Activated T-cell treated with anti-CD3 and anti-CD28 coated beads, Interleukin-2, amount 50 U/mL, for 24 hours (primary cell): Measurements from ENCODE around the gene ADGRV1.
"Not testable (repeated sequence)": the region's sequence is repeated elsewhere in the genome, so short reads cannot be mapped to it uniquely, and the experiment has no call there.

Experiments used
- DNase-seq: peaks from one replicate; pipeline ENCODE4 v3.0.0-alpha.2; 2020
- H3K27ac Mint-ChIP-seq: 2 replicates; pipeline ENCODE4 v1.8.0; 2020; ENCODE audit warnings: mild to moderate bottlenecking, mixed read lengths
- H3K27me3 Mint-ChIP-seq: 2 replicates; pipeline ENCODE4 v1.8.0; 2020; ENCODE audit warnings: mixed read lengths
- H3K36me3 Mint-ChIP-seq: 2 replicates; pipeline ENCODE4 v1.8.0; 2020; ENCODE audit warnings: low read depth, mixed read lengths
- H3K4me1 Mint-ChIP-seq: 2 replicates; pipeline ENCODE4 v1.8.0; 2020; ENCODE audit warnings: low read depth, mixed read lengths
- H3K4me3 Mint-ChIP-seq: 2 replicates; pipeline ENCODE4 v1.8.0; 2020; ENCODE audit warnings: mild to moderate bottlenecking, moderate library complexity, mixed read lengths
- H3K9me3 Mint-ChIP-seq: 2 replicates; pipeline ENCODE4 v1.8.0; 2020; ENCODE audit warnings: mixed read lengths

The ADGRV1 gene

GRCh38 chr5:90899014-90899604 lies 340.5 kb downstream of the ADGRV1 start:
- Mint-ChIP-seq H3K27ac (no peak overlapping the region), H3K9me3 (no peaks in the 10 kb centered on the region)

GRCh38 chr5:90901261-90901660 lies 342.7 kb downstream of the ADGRV1 start:
- Mint-ChIP-seq H3K27me3 (peaks cover 6% of the 10 kb centered on the region), H3K4me1 (peaks cover 6% of the 10 kb centered on the region), H3K36me3 (no peaks in the 10 kb centered on the region), H3K9me3 (no peaks in the 10 kb centered on the region), H3K27ac (no peak overlapping the region), H3K4me3 (no peak overlapping the region)
- no peak for DNase-seq

More at GRCh38 chr5:90899014-90899604, 340.5 kb downstream of the ADGRV1 start:
- H3K36me3 Mint-ChIP-seq: no peaks in the 10 kb centered on the region
- peaks cover 6% of the 10 kb centered on the region for H3K4me1 Mint-ChIP-seq
- DNase-seq: no peak
- H3K4me3 Mint-ChIP-seq: no peak overlapping the region
- H3K27me3 Mint-ChIP-seq: no peaks in the 10 kb centered on the region

GRCh38 chr5:90902170-90902569 lies 343.6 kb downstream of the ADGRV1 start:
- peaks cover 6% of the 10 kb centered on the region for H3K4me1 Mint-ChIP-seq
- peaks cover 10% of the 10 kb centered on the region for H3K27me3 Mint-ChIP-seq
- H3K36me3 Mint-ChIP-seq: no peaks in the 10 kb centered on the region
- H3K9me3 Mint-ChIP-seq: no peaks in the 10 kb centered on the region
- no peak overlapping the region for H3K4me3 Mint-ChIP-seq
- no peak for DNase-seq
- H3K27ac Mint-ChIP-seq: no peak overlapping the region

- no peak overlapping the region for H3K4me3 Mint-ChIP-seq
- H3K36me3 Mint-ChIP-seq: no peaks in the 10 kb centered on the region
- no peaks in the 10 kb centered on the region for H3K9me3 Mint-ChIP-seq
- peaks cover 6% of the 10 kb centered on the region for H3K4me1 Mint-ChIP-seq
- peaks cover 10% of the 10 kb centered on the region for H3K27me3 Mint-ChIP-seq
- no peak for DNase-seq
- H3K27ac Mint-ChIP-seq: no peak overlapping the region
Measured at GRCh38 chr5:90902651-90903386, 344.2 kb downstream of the ADGRV1 start.

GRCh38 chr5:90909101-90909503 lies 350.5 kb downstream of the ADGRV1 start:
- H3K27ac Mint-ChIP-seq: no peak overlapping the region
- no peaks in the 10 kb centered on the region for H3K9me3 Mint-ChIP-seq
- H3K36me3 Mint-ChIP-seq: no peaks in the 10 kb centered on the region
- peaks cover 10% of the 10 kb centered on the region for H3K27me3 Mint-ChIP-seq
- H3K4me3 Mint-ChIP-seq: no peak overlapping the region
- DNase-seq: no peak
- no peaks in the 10 kb centered on the region for H3K4me1 Mint-ChIP-seq

- Mint-ChIP-seq H3K9me3 (no peaks in the 10 kb centered on the region), H3K4me1 (no peaks in the 10 kb centered on the region), H3K27me3 (peaks cover 10% of the 10 kb centered on the region), H3K4me3 (no peak overlapping the region), H3K36me3 (no peaks in the 10 kb centered on the region), H3K27ac (no peak overlapping the region)
- DNase-seq: no peak
Measured at GRCh38 chr5:90909940-90910339, 351.3 kb downstream of the ADGRV1 start.

- no peaks in the 10 kb centered on the region for H3K9me3 Mint-ChIP-seq
- H3K4me1 Mint-ChIP-seq: no peaks in the 10 kb centered on the region
- no peak overlapping the region for H3K4me3 Mint-ChIP-seq
- H3K27ac Mint-ChIP-seq: no peak overlapping the region
- no peak for DNase-seq
- H3K36me3 Mint-ChIP-seq: no peaks in the 10 kb centered on the region
- H3K27me3 Mint-ChIP-seq: peaks cover 12% of the 10 kb centered on the region
Measured at GRCh38 chr5:90911169-90911568, 352.6 kb downstream of the ADGRV1 start.

- H3K36me3 Mint-ChIP-seq: no peaks in the 10 kb centered on the region
- H3K27me3 Mint-ChIP-seq: peaks cover 8% of the 10 kb centered on the region
- H3K4me1 Mint-ChIP-seq: no peaks in the 10 kb centered on the region
- no peak for DNase-seq
- no peaks in the 10 kb centered on the region for H3K9me3 Mint-ChIP-seq
- no peak overlapping the region for H3K4me3 Mint-ChIP-seq
- H3K27ac Mint-ChIP-seq: no peak overlapping the region
Measured at GRCh38 chr5:90912476-90912875, 353.9 kb downstream of the ADGRV1 start.

GRCh38 chr5:90915393-90915792 lies 356.8 kb downstream of the ADGRV1 start:
- Mint-ChIP-seq H3K9me3 (no peaks in the 10 kb centered on the region), H3K4me1 (no peaks in the 10 kb centered on the region), H3K36me3 (no peaks in the 10 kb centered on the region), H3K4me3 (no peak overlapping the region), H3K27ac (no peak overlapping the region), H3K27me3 (peaks cover 8% of the 10 kb centered on the region)
- no peak for DNase-seq

- no peak overlapping the region for H3K4me3 Mint-ChIP-seq
- no peak overlapping the region for H3K27ac Mint-ChIP-seq
- peaks cover 8% of the 10 kb centered on the region for H3K27me3 Mint-ChIP-seq
- H3K4me1 Mint-ChIP-seq: no peaks in the 10 kb centered on the region
- H3K9me3 Mint-ChIP-seq: no peaks in the 10 kb centered on the region
- no peak for DNase-seq
- no peaks in the 10 kb centered on the region for H3K36me3 Mint-ChIP-seq
Measured at GRCh38 chr5:90916947-90917800, 358.6 kb downstream of the ADGRV1 start.

- Mint-ChIP-seq H3K9me3 (no peaks in the 10 kb centered on the region), H3K27ac (no peak overlapping the region), H3K27me3 (peaks cover 8% of the 10 kb centered on the region), H3K4me1 (no peaks in the 10 kb centered on the region), H3K4me3 (no peak overlapping the region), H3K36me3 (no peaks in the 10 kb centered on the region)
- DNase-seq: no peak
Measured at GRCh38 chr5:90917928-90918668, 359.5 kb downstream of the ADGRV1 start.

- Mint-ChIP-seq H3K4me3 (no peak overlapping the region), H3K27me3 (no peaks in the 10 kb centered on the region), H3K9me3 (no peaks in the 10 kb centered on the region), H3K4me1 (no peaks in the 10 kb centered on the region), H3K27ac (no peak overlapping the region), H3K36me3 (no peaks in the 10 kb centered on the region)
- DNase-seq: no peak
Measured at GRCh38 chr5:90921418-90921973, 362.9 kb downstream of the ADGRV1 start.

GRCh38 chr5:90924222-90924621 lies 365.6 kb downstream of the ADGRV1 start:
- not testable (repeated sequence) for H3K9me3 Mint-ChIP-seq, H3K4me3 Mint-ChIP-seq, DNase-seq, H3K27ac Mint-ChIP-seq, H3K27me3 Mint-ChIP-seq, H3K36me3 Mint-ChIP-seq, H3K4me1 Mint-ChIP-seq
